ENCODE results near the gene WSCD1. TPM values are rescaled to one million over a fixed set of nuclear protein-coding genes. Genes with fewer than 3 reads are reported as not detected.
A peak's percentile ranks its signal among the peaks of the same experiment; 100 is the strongest.

WSCD1 gene
- total and polyA plus RNA-seq, 7 donors, result 4.1 to 17.5 (median 7.1) TPM

GRCh38 chr17:6040504-6040903 is 29.7 kb upstream of the WSCD1 start:
- no peaks in the 10 kb centered on the region for H3K9me3 ChIP-seq
- DNase-seq (no peak), ATAC-seq (peak in 3 of 4 donors; percentile 12 to 35 (median 28))
- no peaks in the 10 kb centered on the region for H3K4me1 ChIP-seq
- H3K36me3 ChIP-seq (ENCODE audit: insufficient read depth in 1 of 2, low read depth in 1 of 2), result no peaks in the 10 kb centered on the region
- intact Hi-C loops (cut with DNase I), result loop anchor here in 1 of 2 donors (10.0 kb wide), 1 partner anchor 446 kb away; no protein-coding TSS in a partner anchor
- H3K27ac ChIP-seq, result no peak overlapping the region
- WGBS, 3 donors, result 39 to 40% (median 40%) methylated on average over 13 of the region's 13 CpGs
- H3K4me3 ChIP-seq, result no peak overlapping the region
- no peaks in the 10 kb centered on the region for H3K27me3 ChIP-seq (ENCODE audit: insufficient read depth in 3 of 3, low read length in 2 of 3)
- TF ChIP-seq CTCF (IDR thresholded peaks at IDR 0.05), result no peak

- Histone ChIP-seq H3K4me1 (no peaks in the 10 kb centered on the region), H3K9me3 (no peaks in the 10 kb centered on the region), H3K27ac (no peak overlapping the region), H3K36me3 (ENCODE audit: insufficient read depth in 1 of 2, low read depth in 1 of 2) (no peaks in the 10 kb centered on the region), H3K27me3 (ENCODE audit: insufficient read depth in 3 of 3, low read length in 2 of 3) (no peaks in the 10 kb centered on the region), H3K4me3 (no peak overlapping the region)
- no peak for TF ChIP-seq CTCF (IDR thresholded peaks at IDR 0.05)
- intact Hi-C loops (cut with DNase I), result loop anchor here in 1 of 2 donors (10.0 kb wide), 1 partner anchor 446 kb away; no protein-coding TSS in a partner anchor
- 57 to 77% (median 71%) methylated on average over 13 of the region's 13 CpGs for WGBS, 3 donors
- DNase-seq, result no peak
- ATAC-seq, result no peak
These were observed 28.9 kb upstream of the WSCD1 start for GRCh38 chr17:6041246-6041645.

- Histone ChIP-seq H3K36me3 (ENCODE audit: insufficient read depth in 1 of 2, low read depth in 1 of 2) (no peaks in the 10 kb centered on the region), H3K4me3 (no peak overlapping the region), H3K9me3 (no peaks in the 10 kb centered on the region), H3K27me3 (ENCODE audit: insufficient read depth in 3 of 3, low read length in 2 of 3) (no peaks in the 10 kb centered on the region), H3K4me1 (no peaks in the 10 kb centered on the region), H3K27ac (no peak overlapping the region)
- 28 to 38% (median 33%) methylated on average over 2 of the region's 2 CpGs for WGBS, 3 donors
- ATAC-seq, result peak in 1 of 4 donors; percentile 51
- intact Hi-C loops (cut with DNase I), result loop anchor here in 1 of 2 donors (10.0 kb wide), 1 partner anchor 449 kb away; no protein-coding TSS in a partner anchor
- TF ChIP-seq CTCF (IDR thresholded peaks at IDR 0.05), result no peak
- DNase-seq, result no peak
These were observed 26.8 kb upstream of the WSCD1 start for GRCh38 chr17:6043405-6043804.

GRCh38 chr17:6044261-6044660 is 25.9 kb upstream of the WSCD1 start:
- Histone ChIP-seq H3K4me3 (no peak overlapping the region), H3K27ac (no peak overlapping the region), H3K4me1 (no peaks in the 10 kb centered on the region), H3K27me3 (ENCODE audit: insufficient read depth in 3 of 3, low read length in 2 of 3) (no peaks in the 10 kb centered on the region), H3K36me3 (ENCODE audit: insufficient read depth in 1 of 2, low read depth in 1 of 2) (no peaks in the 10 kb centered on the region), H3K9me3 (no peaks in the 10 kb centered on the region)
- DNase-seq (no peak), ATAC-seq (no peak)
- WGBS, 3 donors, result 91 to 93% (median 92%) methylated on average over 6 of the region's 6 CpGs
- intact Hi-C loops (cut with DNase I), result loop anchor here in 1 of 2 donors (10.0 kb wide), 1 partner anchor 449 kb away; no protein-coding TSS in a partner anchor
- no peak for TF ChIP-seq CTCF (IDR thresholded peaks at IDR 0.05)
